Trophoblast cell (in vitro differentiated cells and primary cell): ENCODE measurements around the gene PDCD6IP.

Source experiments
- DNase-seq, 2 donors: peaks; one replicate each; pipeline ENCODE4 v3.0.0-alpha.2; 2016
- H2AFZ ChIP-seq: 2 replicates; pipeline ENCODE4 v1.6.1; 2013; ENCODE audit warnings: low read length, moderate library complexity, mild to moderate bottlenecking; ENCODE audit not compliant: insufficient read depth, poor library complexity
- H2AK5ac ChIP-seq: 2 replicates; pipeline ENCODE4 v1.6.1; 2013; ENCODE audit warnings: mild to moderate bottlenecking, low read length
- H2BK120ac ChIP-seq: 2 replicates; pipeline ENCODE4 v1.6.1; 2013; ENCODE audit warnings: low read length, mild to moderate bottlenecking, moderate library complexity; ENCODE audit not compliant: insufficient read depth, poor library complexity
- H2BK12ac ChIP-seq: 2 replicates; pipeline ENCODE4 v1.6.1; 2013; ENCODE audit warnings: mild to moderate bottlenecking, low read length, moderate library complexity
- H2BK5ac ChIP-seq: 2 replicates; pipeline ENCODE4 v1.6.1; 2013; ENCODE audit warnings: low read length, low read depth, moderate library complexity, mild to moderate bottlenecking; ENCODE audit not compliant: poor library complexity
- H3K14ac ChIP-seq: 2 replicates; pipeline ENCODE4 v1.6.1; 2013; ENCODE audit warnings: mild to moderate bottlenecking, low read length
- H3K18ac ChIP-seq: 2 replicates; pipeline ENCODE4 v1.6.1; 2013; ENCODE audit warnings: mild to moderate bottlenecking, low read length
- H3K23ac ChIP-seq: 2 replicates; pipeline ENCODE4 v1.6.1; 2013; ENCODE audit warnings: low read length
- H3K27ac ChIP-seq: 2 replicates; pipeline ENCODE4 v1.5.1; 2013; ENCODE audit warnings: low read depth, mild to moderate bottlenecking, inconsistent platforms, low read length, moderate library complexity
- H3K27me3 ChIP-seq: 2 replicates; pipeline ENCODE4 v1.6.1; 2013; ENCODE audit warnings: inconsistent platforms, mild to moderate bottlenecking, low read length, moderate library complexity; ENCODE audit not compliant: insufficient read depth
- H3K36me3 ChIP-seq, 2 experiments: 1 replicate in 1 of 2; 2 replicates in 1 of 2; pipeline ENCODE4 v1.6.1; 2013; ENCODE audit warnings: low read length in 2 of 2, mild to moderate bottlenecking in 2 of 2, moderate library complexity in 1 of 2; ENCODE audit not compliant: insufficient read depth in 2 of 2, control insufficient read depth in 1 of 2
- H3K4ac ChIP-seq: 2 replicates; pipeline ENCODE4 v1.6.1; 2013; ENCODE audit warnings: low read depth, mild to moderate bottlenecking, low read length, moderate library complexity
- H3K4me1 ChIP-seq, 2 experiments: 1 replicate in 1 of 2; 2 replicates in 1 of 2; pipeline ENCODE4 v1.6.1; 2013; ENCODE audit warnings: low read length in 2 of 2, mild to moderate bottlenecking in 2 of 2, moderate library complexity in 1 of 2; ENCODE audit not compliant: insufficient read depth in 2 of 2, control insufficient read depth in 1 of 2
- H3K4me2 ChIP-seq: 2 replicates; pipeline ENCODE4 v1.6.1; 2013; ENCODE audit warnings: inconsistent platforms, mild to moderate bottlenecking, low read length, moderate library complexity
- H3K4me3 ChIP-seq: 2 replicates; pipeline ENCODE4 v1.5.1; 2013; ENCODE audit warnings: mild to moderate bottlenecking, low read depth, low read length, inconsistent platforms
- H3K79me1 ChIP-seq: one replicate; pipeline ENCODE4 v1.6.1; 2013; ENCODE audit warnings: low read length
- H3K79me2 ChIP-seq: 2 replicates; pipeline ENCODE4 v1.6.1; 2013; ENCODE audit warnings: low read length, mild to moderate bottlenecking; ENCODE audit not compliant: control insufficient read depth, insufficient read depth, poor library complexity
- H3K9ac ChIP-seq: 2 replicates; pipeline ENCODE4 v1.6.1; 2013; ENCODE audit warnings: mild to moderate bottlenecking, low read length
- H3K9me3 ChIP-seq: 2 replicates; pipeline ENCODE4 v1.6.1; 2013; ENCODE audit warnings: low read depth, mild to moderate bottlenecking, control low read depth, inconsistent platforms, low read length; ENCODE audit not compliant: insufficient read depth
- H4K12ac ChIP-seq: 2 replicates; pipeline ENCODE4 v1.6.1; 2013; ENCODE audit warnings: low read depth, mild to moderate bottlenecking, low read length, moderate library complexity
- H4K8ac ChIP-seq: 2 replicates; pipeline ENCODE4 v1.6.1; 2013; ENCODE audit warnings: low read depth, mild to moderate bottlenecking, low read length, moderate library complexity
- H4K91ac ChIP-seq: one replicate; pipeline ENCODE4 v1.6.1; 2013; ENCODE audit warnings: low read depth, mild to moderate bottlenecking, low read length, moderate library complexity
- WGBS: extraction: QIAGEN DNeasy Blood & Tissue Kit; methylation state at CpG from one replicate; pipeline ENCODE4 v1.1.7; 2013; ENCODE audit warnings: missing lambda C conversion rate; ENCODE audit not compliant: insufficient read length, insufficient coverage; ENCODE audit errors: extremely low coverage; 5-methylcytosine and 5-hydroxymethylcytosine counted together

The PDCD6IP gene

DNA sequence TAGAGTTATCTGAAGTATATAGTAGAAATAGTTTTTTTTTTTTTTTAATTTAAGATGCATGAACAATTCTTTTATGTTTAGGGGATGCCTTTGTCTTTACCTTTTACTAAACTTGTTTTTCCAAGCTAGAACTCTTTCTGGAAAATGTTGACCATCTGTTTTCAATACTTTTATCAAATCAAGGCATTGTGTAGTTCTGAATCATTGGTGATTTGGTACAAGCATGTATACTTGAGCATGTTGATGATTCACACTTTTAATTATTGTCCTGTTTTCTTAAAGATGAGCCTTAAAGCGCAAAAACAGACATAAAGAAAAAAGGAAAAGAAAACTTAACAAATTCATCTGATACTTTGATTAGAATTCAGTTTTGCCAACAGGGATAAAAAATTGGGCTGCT is 28.3 kb downstream of the PDCD6IP start:
- Histone ChIP-seq H2AFZ (no peak overlapping the region), H3K4ac (no peak overlapping the region), H3K27me3 (no peaks in the 10 kb centered on the region), H3K14ac (no peak overlapping the region), H2BK120ac (no peak overlapping the region), H4K8ac (no peak overlapping the region), H3K18ac (no peak overlapping the region), H3K4me2 (no peak overlapping the region), H3K4me3 (no peak overlapping the region), H3K27ac (no peak overlapping the region), H4K91ac (no peak overlapping the region), H2AK5ac (no peak overlapping the region), H3K36me3 (peaks cover 9 to 17% of the 10 kb centered on the region in 2 experiments), H4K12ac (no peak overlapping the region), H2BK5ac (no peak overlapping the region), H3K79me1 (no peaks in the 10 kb centered on the region), H3K79me2 (no peaks in the 10 kb centered on the region), H2BK12ac (no peak overlapping the region), H3K4me1 (no peaks in the 10 kb centered on the region), H3K9ac (no peak overlapping the region), H3K23ac (no peak overlapping the region), H3K9me3 (no peaks in the 10 kb centered on the region)
- no CpG with 5 or more reads among the region's 1 CpG for WGBS
- no peak for DNase-seq

DNA sequence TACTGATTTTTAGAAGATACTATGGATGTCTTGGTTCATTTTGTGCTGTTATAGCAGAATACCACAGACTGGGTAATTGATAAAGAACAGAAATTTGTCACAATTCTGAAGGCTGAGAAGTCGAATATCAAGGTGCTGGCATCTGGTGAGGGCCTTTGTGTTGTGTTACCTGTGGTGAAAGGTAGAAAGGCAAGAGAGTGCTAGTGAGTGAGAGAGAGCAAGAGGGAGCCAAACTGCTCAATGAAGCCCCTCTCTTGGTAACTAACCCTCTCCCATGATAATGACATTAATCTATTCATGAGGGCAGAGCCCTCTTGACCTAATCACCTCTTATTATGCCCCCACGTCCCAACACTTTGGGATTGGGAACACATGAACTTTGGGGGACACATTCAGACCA is 31.3 kb downstream of the PDCD6IP start:
- DNase-seq, result no peak
- Histone ChIP-seq H3K14ac (no peak overlapping the region), H4K12ac (no peak overlapping the region), H3K4me2 (no peak overlapping the region), H3K18ac (no peak overlapping the region), H3K9ac (no peak overlapping the region), H3K79me1 (no peaks in the 10 kb centered on the region), H2BK5ac (no peak overlapping the region), H2AFZ (no peak overlapping the region), H4K91ac (no peak overlapping the region), H3K4me1 (no peaks in the 10 kb centered on the region), H3K9me3 (no peaks in the 10 kb centered on the region), H3K27ac (no peak overlapping the region), H3K4me3 (no peak overlapping the region), H4K8ac (no peak overlapping the region), H2BK120ac (no peak overlapping the region), H2BK12ac (no peak overlapping the region), H3K4ac (no peak overlapping the region), H2AK5ac (no peak overlapping the region), H3K23ac (no peak overlapping the region), H3K79me2 (no peaks in the 10 kb centered on the region), H3K27me3 (no peaks in the 10 kb centered on the region), H3K36me3 (peaks cover 0 to 12% of the 10 kb centered on the region in 2 experiments)
- no CpG with 5 or more reads among the region's 2 CpGs for WGBS

- Histone ChIP-seq H3K27ac (no peak overlapping the region), H2AFZ (no peak overlapping the region), H2BK12ac (no peak overlapping the region), H3K23ac (no peak overlapping the region), H4K8ac (no peak overlapping the region), H2BK5ac (no peak overlapping the region), H2AK5ac (no peak overlapping the region), H3K4ac (no peak overlapping the region), H4K12ac (no peak overlapping the region), H3K4me2 (no peak overlapping the region), H3K9me3 (no peaks in the 10 kb centered on the region), H3K36me3 (peaks cover 4 to 12% of the 10 kb centered on the region in 2 experiments), H3K79me2 (no peaks in the 10 kb centered on the region), H2BK120ac (no peak overlapping the region), H3K14ac (no peak overlapping the region), H3K18ac (no peak overlapping the region), H3K4me3 (no peak overlapping the region), H3K79me1 (no peaks in the 10 kb centered on the region), H3K27me3 (no peaks in the 10 kb centered on the region), H3K9ac (no peak overlapping the region), H3K4me1 (no peaks in the 10 kb centered on the region), H4K91ac (no peak overlapping the region)
- DNase-seq, result no peak
These were observed 32.6 kb downstream of the PDCD6IP start for GRCh38 chr3:33831053-33831452.

GRCh38 chr3:33833408-33834095 is 35.1 kb downstream of the PDCD6IP start:
- Histone ChIP-seq H2AFZ (no peak overlapping the region), H3K36me3 (peaks cover 8 to 10% of the 10 kb centered on the region in 2 experiments), H2BK5ac (no peak overlapping the region), H3K14ac (no peak overlapping the region), H3K27me3 (no peaks in the 10 kb centered on the region), H3K4me1 (no peaks in the 10 kb centered on the region), H3K23ac (no peak overlapping the region), H4K8ac (no peak overlapping the region), H4K12ac (no peak overlapping the region), H2AK5ac (no peak overlapping the region), H3K9ac (no peak overlapping the region), H3K4me2 (no peak overlapping the region), H3K4me3 (no peak overlapping the region), H3K4ac (no peak overlapping the region), H2BK120ac (no peak overlapping the region), H3K9me3 (no peaks in the 10 kb centered on the region), H3K79me1 (no peaks in the 10 kb centered on the region), H2BK12ac (no peak overlapping the region), H3K18ac (no peak overlapping the region), H4K91ac (no peak overlapping the region), H3K27ac (no peak overlapping the region), H3K79me2 (no peaks in the 10 kb centered on the region)
- WGBS, result no CpG with 5 or more reads among the region's 1 CpG
- no peak for DNase-seq
